ENCODE results near the gene KRTAP10-1.

- TF ChIP-seq CTCF (conservative IDR thresholded peaks at IDR 0.05; ENCODE audit: low read length) = no peak
- no peak for TF ChIP-seq EZH2phosphoT487 (IDR thresholded peaks at IDR 0.05; ENCODE audit: borderline replicate concordance, low read depth, low read length)
Measured at GRCh38 chr21:44520326-44521300, 19.4 kb downstream of the KRTAP10-1 start.

Data from OCI-LY7 (cell line).